ENCODE data around the gene NTM. TPM values are rescaled to one million over a fixed set of nuclear protein-coding genes. Genes with fewer than 3 reads are reported as not detected.

Gene NTM
- total RNA-seq, 1 experiment from 2014 or later: 0.73 TPM

DNA sequence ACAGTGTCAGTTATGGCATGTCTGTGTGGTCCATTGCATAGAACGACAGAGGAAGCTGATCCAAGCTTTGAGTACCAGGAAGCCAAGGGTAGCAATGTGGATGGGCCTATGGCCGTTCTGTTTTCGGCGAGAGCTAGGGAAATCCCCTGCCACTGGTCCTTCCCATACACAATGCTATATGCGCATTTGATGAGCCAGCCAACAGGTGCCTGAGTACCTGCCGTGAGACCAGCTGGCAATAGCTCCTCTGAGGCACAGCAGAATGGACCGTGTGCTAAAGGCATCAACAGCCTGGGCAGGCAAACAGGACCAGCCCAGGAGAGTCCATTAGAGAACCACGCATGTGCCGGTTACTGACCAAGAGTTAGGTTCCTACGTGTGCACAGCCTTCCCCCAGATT, 753.0 kb downstream of the NTM start:
- no peaks in the 10 kb centered on the region; the same call in none of the 2 replicates for H3K9me3 ChIP-seq
- no peak overlapping the region for H3K4me3 ChIP-seq (ENCODE audit: low read depth, low read length)
- Mint-ChIP-seq H3K36me3 (ENCODE audit: insufficient read depth, unreplicated experiment) (no peaks in the 10 kb centered on the region), H3K4me1 (ENCODE audit: low read depth, unreplicated experiment) (no peaks in the 10 kb centered on the region), H3K9me3 (ENCODE audit: unreplicated experiment) (no peaks in the 10 kb centered on the region), H3K27ac (ENCODE audit: unreplicated experiment) (no peak overlapping the region), H3K4me3 (ENCODE audit: unreplicated experiment) (no peak overlapping the region), H3K27me3 (ENCODE audit: insufficient read depth, unreplicated experiment) (peaks cover 3% of the 10 kb centered on the region)
- intact Hi-C loops (cut with micrococcal nuclease; ENCODE audit: unreplicated experiment): no loop called here
- no peak for DNase-seq
- TF ChIP-seq, protein P1, sequence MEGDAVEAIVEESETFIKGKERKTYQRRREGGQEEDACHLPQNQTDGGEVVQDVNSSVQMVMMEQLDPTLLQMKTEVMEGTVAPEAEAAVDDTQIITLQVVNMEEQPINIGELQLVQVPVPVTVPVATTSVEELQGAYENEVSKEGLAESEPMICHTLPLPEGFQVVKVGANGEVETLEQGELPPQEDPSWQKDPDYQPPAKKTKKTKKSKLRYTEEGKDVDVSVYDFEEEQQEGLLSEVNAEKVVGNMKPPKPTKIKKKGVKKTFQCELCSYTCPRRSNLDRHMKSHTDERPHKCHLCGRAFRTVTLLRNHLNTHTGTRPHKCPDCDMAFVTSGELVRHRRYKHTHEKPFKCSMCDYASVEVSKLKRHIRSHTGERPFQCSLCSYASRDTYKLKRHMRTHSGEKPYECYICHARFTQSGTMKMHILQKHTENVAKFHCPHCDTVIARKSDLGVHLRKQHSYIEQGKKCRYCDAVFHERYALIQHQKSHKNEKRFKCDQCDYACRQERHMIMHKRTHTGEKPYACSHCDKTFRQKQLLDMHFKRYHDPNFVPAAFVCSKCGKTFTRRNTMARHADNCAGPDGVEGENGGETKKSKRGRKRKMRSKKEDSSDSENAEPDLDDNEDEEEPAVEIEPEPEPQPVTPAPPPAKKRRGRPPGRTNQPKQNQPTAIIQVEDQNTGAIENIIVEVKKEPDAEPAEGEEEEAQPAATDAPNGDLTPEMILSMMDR (IDR thresholded peaks at IDR 0.05; ENCODE audit: insufficient read depth in 1 of 2, low read depth in 1 of 2, low read length in 1 of 2, severe bottlenecking in 1 of 2, unreplicated experiment in 1 of 2): no peak
- ChIA-PET CTCF (no interaction called here), POLR2A (no interaction called here)
- H3K4me1 ChIP-seq: no peaks in the 10 kb centered on the region
- BruUV-seq (replicated peaks): no TSS peak
- no peaks in the 10 kb centered on the region for H3K27me3 ChIP-seq (replicated peaks; ENCODE audit: control insufficient read depth, insufficient read depth, low read length)
- no peaks in the 10 kb centered on the region for H3K36me3 ChIP-seq (ENCODE audit: control insufficient read depth, insufficient read depth, low read length)

DNA sequence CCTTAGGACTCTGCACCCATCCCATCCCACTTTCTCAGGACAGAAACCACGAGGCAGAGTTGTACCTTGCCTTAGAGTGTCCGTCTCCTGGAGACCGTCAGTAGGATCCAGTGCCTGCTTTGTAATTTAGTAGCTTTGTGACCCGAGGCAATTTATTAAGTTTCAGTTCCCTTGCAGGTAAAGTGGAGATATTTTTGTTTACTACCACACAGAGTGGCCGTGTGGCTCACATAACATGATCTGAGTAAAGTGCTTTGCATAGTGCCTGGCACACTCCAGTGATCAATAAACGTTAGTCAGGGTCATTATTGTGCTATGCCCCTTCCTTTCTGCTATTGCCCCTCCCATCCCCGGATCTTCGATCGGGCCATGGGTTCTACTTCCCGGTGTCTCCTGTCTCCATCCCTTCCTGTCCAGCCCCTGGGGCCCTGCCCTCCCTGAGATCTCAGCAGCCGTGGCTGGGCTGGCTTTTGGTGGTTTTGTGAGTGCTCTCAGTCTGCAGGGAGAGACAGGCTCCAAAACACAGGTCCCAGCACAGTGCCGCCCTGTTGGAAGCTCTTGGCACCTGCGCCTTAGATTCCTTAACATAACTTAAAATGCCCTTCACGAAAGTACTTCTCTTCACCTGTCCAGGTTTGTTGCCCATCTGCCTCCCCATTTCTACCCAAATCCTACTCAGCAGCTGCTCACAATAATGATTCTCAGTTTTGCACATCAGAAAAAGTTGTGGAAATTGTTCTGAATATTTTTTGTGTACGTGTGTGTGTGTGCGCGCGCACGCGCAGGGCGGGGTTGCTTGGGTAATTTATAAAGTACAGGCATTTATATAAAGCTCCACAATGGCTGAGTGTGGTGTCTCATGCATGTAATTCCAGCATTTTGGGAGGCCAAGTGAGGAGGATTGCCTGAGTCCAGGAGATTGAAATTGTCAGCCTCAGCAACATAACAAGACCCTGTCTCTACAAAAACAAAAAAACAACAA, 753.7 kb downstream of the NTM start:
- TF ChIP-seq, protein P1 (IDR thresholded peaks at IDR 0.05; ENCODE audit: insufficient read depth in 1 of 2, low read depth in 1 of 2, low read length in 1 of 2, severe bottlenecking in 1 of 2, unreplicated experiment in 1 of 2): no peak
- BruUV-seq (replicated peaks): no TSS peak
- Histone ChIP-seq H3K27me3 (replicated peaks; ENCODE audit: control insufficient read depth, insufficient read depth, low read length) (no peaks in the 10 kb centered on the region), H3K4me1 (no peaks in the 10 kb centered on the region), H3K4me3 (ENCODE audit: low read depth, low read length) (no peak overlapping the region), H3K9me3 (no peaks in the 10 kb centered on the region; the same call in none of the 2 replicates), H3K36me3 (ENCODE audit: control insufficient read depth, insufficient read depth, low read length) (no peaks in the 10 kb centered on the region)
- Mint-ChIP-seq H3K4me3 (ENCODE audit: unreplicated experiment) (no peak overlapping the region), H3K27ac (ENCODE audit: unreplicated experiment) (no peak overlapping the region), H3K9me3 (ENCODE audit: unreplicated experiment) (no peaks in the 10 kb centered on the region), H3K36me3 (ENCODE audit: insufficient read depth, unreplicated experiment) (no peaks in the 10 kb centered on the region), H3K27me3 (ENCODE audit: insufficient read depth, unreplicated experiment) (peaks cover 3% of the 10 kb centered on the region), H3K4me1 (ENCODE audit: low read depth, unreplicated experiment) (no peaks in the 10 kb centered on the region)
- intact Hi-C loops (cut with micrococcal nuclease; ENCODE audit: unreplicated experiment): no loop called here
- DNase-seq: no peak
- CTCF ChIA-PET: no interaction called here
- POLR2A ChIA-PET: no interaction called here

DNA sequence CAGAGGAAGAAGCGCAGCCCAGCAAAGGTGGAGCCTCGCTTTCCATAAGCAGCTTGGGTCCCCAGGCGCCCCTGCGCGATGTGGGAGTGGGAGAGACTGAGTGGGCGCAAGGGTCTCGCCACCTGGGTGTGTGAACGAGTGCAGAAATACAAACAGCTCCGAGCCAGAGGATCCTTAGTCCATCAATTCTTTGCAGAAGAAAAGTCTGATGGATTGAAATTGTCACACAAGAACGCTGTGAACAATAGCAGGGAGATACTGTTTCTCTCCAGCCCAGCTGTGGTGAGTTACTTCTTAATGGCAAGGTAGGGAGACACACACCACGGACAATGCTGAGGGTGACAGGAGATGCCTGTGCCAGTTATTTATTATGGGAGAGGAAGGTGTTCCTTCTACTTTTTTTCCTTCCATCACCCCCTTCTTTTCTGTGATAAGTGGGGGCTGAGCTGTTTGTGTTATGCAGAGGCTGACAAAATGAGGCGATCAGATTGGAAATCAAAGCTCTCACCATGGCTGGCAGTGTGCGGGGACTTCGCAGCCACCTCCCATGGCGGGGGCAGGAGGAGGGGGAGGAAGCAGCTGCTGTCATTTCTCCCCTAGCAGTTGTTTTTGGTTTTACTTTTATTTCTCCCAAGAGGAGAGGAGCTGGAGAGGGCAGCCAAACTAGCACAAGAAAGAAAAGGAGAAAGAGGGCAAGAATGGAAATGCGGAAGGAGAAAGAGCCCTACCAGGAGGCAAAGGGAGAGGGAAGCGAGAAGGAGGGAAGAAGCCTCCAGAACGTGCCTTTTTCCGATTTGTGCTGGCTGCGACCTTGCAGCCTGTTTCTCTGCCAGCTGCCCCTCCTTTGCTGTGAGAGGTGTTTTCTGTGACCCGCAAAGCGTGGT, 755.8 kb downstream of the NTM start:
- H3K9me3 Mint-ChIP-seq (ENCODE audit: unreplicated experiment): no peaks in the 10 kb centered on the region
- intact Hi-C loops (cut with micrococcal nuclease; ENCODE audit: unreplicated experiment): loop anchor here (2.0 kb wide), 1 partner anchor 259 kb away; no protein-coding TSS in a partner anchor
- CTCF ChIA-PET: interaction anchor here (1.0 kb wide), 2 partner anchors 258 to 431 kb away, joined by 4 to 7 read pairs; no protein-coding TSS in a partner anchor
- BruUV-seq (replicated peaks): no TSS peak
- POLR2A ChIA-PET: no interaction called here
- Histone ChIP-seq H3K27me3 (replicated peaks; ENCODE audit: control insufficient read depth, insufficient read depth, low read length) (no peaks in the 10 kb centered on the region), H3K4me3 (ENCODE audit: low read depth, low read length) (no peak overlapping the region), H3K9me3 (no peaks in the 10 kb centered on the region; the same call in none of the 2 replicates), H3K36me3 (ENCODE audit: control insufficient read depth, insufficient read depth, low read length) (no peaks in the 10 kb centered on the region), H3K4me1 (no peaks in the 10 kb centered on the region)
- H3K4me1 Mint-ChIP-seq (ENCODE audit: low read depth, unreplicated experiment): no peaks in the 10 kb centered on the region
- H3K4me3 Mint-ChIP-seq (ENCODE audit: unreplicated experiment): no peak overlapping the region
- peaks cover 2% of the 10 kb centered on the region for H3K27me3 Mint-ChIP-seq (ENCODE audit: insufficient read depth, unreplicated experiment)
- no peak overlapping the region for H3K27ac Mint-ChIP-seq (ENCODE audit: unreplicated experiment)
- H3K36me3 Mint-ChIP-seq (ENCODE audit: insufficient read depth, unreplicated experiment): no peaks in the 10 kb centered on the region
- no peak for DNase-seq
- TF ChIP-seq, protein P1 (IDR thresholded peaks at IDR 0.05; ENCODE audit: insufficient read depth in 1 of 2, low read depth in 1 of 2, low read length in 1 of 2, severe bottlenecking in 1 of 2, unreplicated experiment in 1 of 2): no peak

Measured in Caco-2 (cell line).